ENCODE data around the gene ZFHX3.
"Not testable (repeated sequence)": the region's sequence is repeated elsewhere in the genome, so short reads cannot be mapped to it uniquely, and the experiment has no call there.

The ZFHX3 gene

GRCh38 chr16:73012341-73012740 is 35.6 kb downstream of the ZFHX3 start:
- DNase-seq (ENCODE audit: low read depth): no peak
- H3K4me3 ChIP-seq (ENCODE audit: low read depth, low read length): no peak overlapping the region

GRCh38 chr16:73011926-73012325 is 36.0 kb downstream of the ZFHX3 start:
- no peak overlapping the region for H3K4me3 ChIP-seq (ENCODE audit: low read depth, low read length)
- no peak for DNase-seq (ENCODE audit: low read depth)

GRCh38 chr16:73010150-73010676 is 37.7 kb downstream of the ZFHX3 start:
- no peak overlapping the region for H3K4me3 ChIP-seq (ENCODE audit: low read depth, low read length)
- no peak for DNase-seq (ENCODE audit: low read depth)

- DNase-seq (ENCODE audit: low read depth); H3K4me3 ChIP-seq (ENCODE audit: low read depth, low read length): not testable (repeated sequence)
Measured at GRCh38 chr16:73009710-73010109, 38.2 kb downstream of the ZFHX3 start.

GRCh38 chr16:73006026-73006425 is 41.9 kb downstream of the ZFHX3 start:
- H3K4me3 ChIP-seq (ENCODE audit: low read depth, low read length): no peak overlapping the region
- no peak for DNase-seq (ENCODE audit: low read depth)

GRCh38 chr16:73002866-73003265 is 45.1 kb downstream of the ZFHX3 start:
- no peak for DNase-seq (ENCODE audit: low read depth)
- no peak overlapping the region for H3K4me3 ChIP-seq (ENCODE audit: low read depth, low read length)

GRCh38 chr16:73000907-73001521 is 46.9 kb downstream of the ZFHX3 start:
- no peak overlapping the region for H3K4me3 ChIP-seq (ENCODE audit: low read depth, low read length)
- no peak for DNase-seq (ENCODE audit: low read depth)

- no peak overlapping the region for H3K4me3 ChIP-seq (ENCODE audit: low read depth, low read length)
- peak; percentile 23 for DNase-seq (ENCODE audit: low read depth)
Measured at GRCh38 chr16:73000020-73000906, 47.7 kb downstream of the ZFHX3 start.

GRCh38 chr16:72999541-73000019 is 48.3 kb downstream of the ZFHX3 start:
- no peak for DNase-seq (ENCODE audit: low read depth)
- no peak overlapping the region for H3K4me3 ChIP-seq (ENCODE audit: low read depth, low read length)

- H3K4me3 ChIP-seq (ENCODE audit: low read depth, low read length): no peak overlapping the region
- DNase-seq (ENCODE audit: low read depth): peak; percentile 60
Measured at GRCh38 chr16:72997141-72997542, 50.8 kb downstream of the ZFHX3 start.

GRCh38 chr16:72996291-72997062 is 51.5 kb downstream of the ZFHX3 start:
- no peak overlapping the region for H3K4me3 ChIP-seq (ENCODE audit: low read depth, low read length)
- DNase-seq (ENCODE audit: low read depth): no peak

GRCh38 chr16:72995882-72996270 is 52.1 kb downstream of the ZFHX3 start:
- DNase-seq (ENCODE audit: low read depth); H3K4me3 ChIP-seq (ENCODE audit: low read depth, low read length): not testable (repeated sequence)

- DNase-seq (ENCODE audit: low read depth): no peak
- H3K4me3 ChIP-seq (ENCODE audit: low read depth, low read length): no peak overlapping the region
Measured at GRCh38 chr16:72995151-72995881, 52.6 kb downstream of the ZFHX3 start.

GRCh38 chr16:72992142-72992601 is 55.8 kb downstream of the ZFHX3 start:
- no peak for DNase-seq (ENCODE audit: low read depth)
- no peak overlapping the region for H3K4me3 ChIP-seq (ENCODE audit: low read depth, low read length)

GRCh38 chr16:72991644-72992043 is 56.3 kb downstream of the ZFHX3 start:
- no peak overlapping the region for H3K4me3 ChIP-seq (ENCODE audit: low read depth, low read length)
- DNase-seq (ENCODE audit: low read depth): no peak

GRCh38 chr16:72991211-72991610 is 56.7 kb downstream of the ZFHX3 start:
- no peak overlapping the region for H3K4me3 ChIP-seq (ENCODE audit: low read depth, low read length)
- no peak for DNase-seq (ENCODE audit: low read depth)

GRCh38 chr16:72990571-72990970 is 57.4 kb downstream of the ZFHX3 start:
- no peak for DNase-seq (ENCODE audit: low read depth)
- peak overlapping the region; percentile 27 for H3K4me3 ChIP-seq (ENCODE audit: low read depth, low read length)

GRCh38 chr16:72989579-72990551 is 58.1 kb downstream of the ZFHX3 start:
- H3K4me3 ChIP-seq (ENCODE audit: low read depth, low read length): peak overlapping the region; percentile 27
- peak; percentile 93 for DNase-seq (ENCODE audit: low read depth)

Data from skeletal muscle cell (primary cell).